VCaP (cell line): ENCODE results near the gene MRAS.

ENCODE experiments used
- H3K27ac ChIP-seq: fragments of 450-650 bp; 2 replicates; pipeline ENCODE4 v1.5.1; 2017
- TF ChIP-seq, protein P1 (sequence below): fragments of 450-650 bp; conservative IDR thresholded peaks from 2 replicates; pipeline ENCODE4 v1.5.1; 2017; ENCODE audit warnings: mild to moderate bottlenecking, moderate library complexity

Gene MRAS

DNA sequence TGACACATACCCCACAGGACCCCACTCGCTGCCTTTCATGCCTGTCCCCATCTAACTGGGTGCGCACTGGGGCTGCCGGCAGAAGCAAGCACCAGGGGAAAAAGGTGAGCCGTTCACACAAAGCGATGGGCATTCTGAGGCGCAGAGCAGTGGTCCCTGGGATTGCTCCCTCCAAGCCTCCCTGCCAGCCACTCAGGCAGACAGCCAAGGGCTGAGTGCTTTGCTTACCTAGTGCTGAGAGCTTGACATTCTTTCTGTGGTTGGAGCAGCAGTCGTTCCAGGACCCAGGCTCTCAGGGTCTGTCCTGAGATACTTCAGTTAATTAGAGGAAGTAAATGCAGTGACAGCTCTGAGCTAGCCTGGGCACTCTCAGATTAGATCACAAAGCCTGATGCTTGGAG lies 91.7 kb downstream of the MRAS start:
- TF ChIP-seq, protein P1, sequence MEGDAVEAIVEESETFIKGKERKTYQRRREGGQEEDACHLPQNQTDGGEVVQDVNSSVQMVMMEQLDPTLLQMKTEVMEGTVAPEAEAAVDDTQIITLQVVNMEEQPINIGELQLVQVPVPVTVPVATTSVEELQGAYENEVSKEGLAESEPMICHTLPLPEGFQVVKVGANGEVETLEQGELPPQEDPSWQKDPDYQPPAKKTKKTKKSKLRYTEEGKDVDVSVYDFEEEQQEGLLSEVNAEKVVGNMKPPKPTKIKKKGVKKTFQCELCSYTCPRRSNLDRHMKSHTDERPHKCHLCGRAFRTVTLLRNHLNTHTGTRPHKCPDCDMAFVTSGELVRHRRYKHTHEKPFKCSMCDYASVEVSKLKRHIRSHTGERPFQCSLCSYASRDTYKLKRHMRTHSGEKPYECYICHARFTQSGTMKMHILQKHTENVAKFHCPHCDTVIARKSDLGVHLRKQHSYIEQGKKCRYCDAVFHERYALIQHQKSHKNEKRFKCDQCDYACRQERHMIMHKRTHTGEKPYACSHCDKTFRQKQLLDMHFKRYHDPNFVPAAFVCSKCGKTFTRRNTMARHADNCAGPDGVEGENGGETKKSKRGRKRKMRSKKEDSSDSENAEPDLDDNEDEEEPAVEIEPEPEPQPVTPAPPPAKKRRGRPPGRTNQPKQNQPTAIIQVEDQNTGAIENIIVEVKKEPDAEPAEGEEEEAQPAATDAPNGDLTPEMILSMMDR = no peak
- H3K27ac ChIP-seq = no peak overlapping the region

DNA sequence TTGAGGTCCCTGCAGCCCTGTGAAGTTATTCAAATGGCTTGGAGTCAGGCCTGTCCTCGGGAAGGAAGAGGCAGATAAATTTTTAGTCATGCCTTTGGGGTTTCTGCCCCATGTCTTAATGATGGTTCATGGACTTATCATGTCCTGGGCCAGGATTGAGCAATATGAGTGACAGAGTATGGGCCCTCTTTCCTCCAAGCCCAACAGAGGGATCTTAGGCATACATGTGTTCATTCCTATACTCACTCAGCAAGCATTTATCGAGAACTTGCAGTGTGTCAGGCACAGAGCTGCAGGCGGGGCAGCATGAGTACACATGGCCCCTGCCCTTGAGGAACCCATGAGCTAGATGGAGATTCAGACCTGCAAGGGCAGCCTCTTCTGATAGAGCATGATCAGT lies 92.2 kb downstream of the MRAS start:
- TF ChIP-seq, protein P1 = no peak
- no peak overlapping the region for H3K27ac ChIP-seq

DNA sequence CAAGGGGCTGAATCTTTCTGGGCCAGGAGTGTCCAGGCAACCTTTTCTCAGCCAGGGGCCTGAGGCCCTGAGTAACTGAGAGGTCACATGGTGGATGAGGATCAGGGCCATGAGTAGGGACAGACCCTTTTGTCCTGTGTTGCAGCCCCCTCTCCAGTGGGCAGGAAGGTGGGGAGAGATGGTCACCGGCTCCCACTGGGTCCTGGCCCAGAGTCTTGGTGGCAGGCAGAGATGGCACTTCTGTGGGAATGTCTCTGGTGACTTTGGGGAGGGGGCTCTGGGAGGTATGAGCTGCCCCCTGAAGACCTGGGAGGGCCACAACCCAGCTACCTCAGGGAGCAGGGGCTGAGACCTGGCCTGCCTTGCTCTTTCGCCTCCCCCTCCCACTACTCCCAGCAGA lies 92.9 kb downstream of the MRAS start:
- no peak overlapping the region for H3K27ac ChIP-seq
- TF ChIP-seq, protein P1 = no peak

DNA sequence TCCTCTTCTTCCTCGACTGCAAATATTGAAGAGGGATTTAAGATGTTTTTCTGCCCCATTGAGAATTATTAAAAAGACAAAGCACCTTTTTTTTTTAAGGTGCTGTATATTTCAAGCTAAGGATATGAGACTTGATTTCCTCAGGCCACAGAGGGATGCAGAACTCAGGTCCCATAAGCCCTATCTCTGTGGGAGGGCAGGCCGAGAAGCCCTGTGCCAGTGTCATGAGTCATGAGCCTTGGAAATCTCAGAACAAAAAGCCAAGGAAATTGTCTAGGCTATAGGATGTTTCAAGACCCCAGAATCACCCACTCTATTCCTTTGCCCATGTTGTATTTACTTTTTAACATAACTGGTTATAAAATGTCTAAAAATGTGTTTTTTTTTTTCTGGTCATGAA lies 93.4 kb downstream of the MRAS start:
- H3K27ac ChIP-seq = no peak overlapping the region
- TF ChIP-seq, protein P1 = no peak

DNA sequence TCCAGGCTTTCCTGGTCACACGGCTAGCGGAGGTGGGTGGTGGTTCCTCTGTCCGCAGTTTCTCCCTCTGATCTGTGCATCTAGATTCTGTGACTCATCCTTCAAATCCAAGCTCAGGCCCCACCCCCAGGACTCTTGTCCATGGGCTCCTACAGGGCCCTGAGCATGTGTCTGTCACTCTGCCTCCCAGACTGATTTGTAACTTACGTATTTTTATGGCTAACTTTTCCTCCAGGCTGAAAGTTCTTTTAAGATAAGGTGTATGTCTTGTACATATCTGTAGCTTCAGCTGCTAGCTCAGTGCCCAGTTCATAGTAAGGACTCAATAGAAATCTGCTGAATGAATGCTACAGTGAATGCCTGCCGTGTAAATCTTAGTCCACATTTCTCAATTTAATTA lies 94.1 kb downstream of the MRAS start:
- TF ChIP-seq, protein P1 = no peak
- no peak overlapping the region for H3K27ac ChIP-seq

DNA sequence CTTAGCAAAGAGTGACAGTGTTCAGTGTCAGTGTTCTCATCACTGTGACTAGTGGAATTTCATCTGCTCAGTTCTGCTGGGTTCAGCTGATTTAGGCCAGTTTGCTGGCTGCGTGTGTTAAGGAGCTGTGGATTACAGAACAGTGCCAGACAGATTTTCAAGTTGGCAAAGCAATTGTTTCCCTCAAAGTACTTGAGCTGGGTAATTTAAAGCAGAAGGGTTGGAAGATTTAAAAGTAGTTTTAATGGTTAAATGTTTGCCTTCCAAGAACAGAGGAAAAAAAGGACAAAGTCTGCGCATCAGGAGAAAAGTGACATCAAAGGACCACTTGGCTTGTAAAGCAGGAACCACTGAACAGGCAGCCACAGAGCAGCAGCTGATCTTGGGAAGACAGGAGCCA lies 94.7 kb downstream of the MRAS start:
- H3K27ac ChIP-seq = no peak overlapping the region
- TF ChIP-seq, protein P1 = no peak

DNA sequence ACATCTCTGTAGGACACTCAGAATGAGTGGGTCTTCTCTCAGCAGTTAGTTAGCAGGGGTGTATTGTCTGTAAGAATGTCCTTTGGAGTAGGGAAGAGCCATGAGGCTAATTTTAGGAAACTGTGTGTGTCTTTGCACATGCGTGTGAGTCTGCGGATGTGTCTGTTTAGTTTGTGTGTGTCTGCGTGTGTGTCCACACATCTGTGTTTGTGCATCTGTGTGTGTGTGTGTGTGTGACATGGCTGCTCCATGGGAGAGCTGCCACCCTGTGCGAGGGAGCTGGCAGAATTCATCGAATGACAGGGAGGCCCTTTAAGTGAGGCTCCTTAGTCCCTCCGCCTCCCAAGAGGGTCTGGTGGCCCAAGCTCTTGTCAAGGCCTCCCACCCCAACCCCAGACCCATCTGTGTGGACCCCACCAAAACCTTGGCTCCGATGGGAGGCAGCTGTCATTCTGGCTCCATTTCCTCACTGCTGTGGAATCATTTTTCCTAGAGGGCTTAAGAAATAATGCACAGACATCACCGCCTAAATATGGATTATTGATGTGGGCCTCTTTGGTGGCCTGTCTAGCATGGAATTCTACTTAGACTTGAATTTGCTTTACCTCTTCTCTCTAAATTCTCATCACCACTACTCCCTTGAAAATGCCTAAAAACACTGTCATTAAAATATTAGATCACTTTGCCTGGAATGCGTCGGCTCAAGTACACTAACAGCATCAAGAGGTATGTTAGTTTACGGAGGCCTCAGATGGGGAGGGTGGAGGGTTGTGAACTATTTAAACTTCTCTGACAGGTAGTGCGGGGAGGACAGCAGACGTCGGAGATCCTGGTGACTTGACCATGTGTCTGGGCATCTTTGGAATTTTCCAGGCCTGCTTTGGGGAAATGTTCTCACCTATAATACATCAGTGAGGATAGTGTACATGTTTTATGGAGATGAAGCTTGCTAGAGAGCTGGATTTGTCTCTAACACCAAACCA lies 95.4 kb downstream of the MRAS start:
- H3K27ac ChIP-seq = no peak overlapping the region
- TF ChIP-seq, protein P1 = no peak
